HG03097 (cell line): Measurements from ENCODE around the gene DRD5.
"Not testable (repeated sequence)": the region's sequence is repeated elsewhere in the genome, so short reads cannot be mapped to it uniquely, and the experiment has no call there.

ENCODE experiments used
- ATAC-seq: cut with Tn5 transposase; IDR thresholded peaks from one replicate; pipeline ENCODE4 v1.9.1; 2021; ENCODE audit not compliant: unreplicated experiment, low FRiP score

DRD5 gene

DNA sequence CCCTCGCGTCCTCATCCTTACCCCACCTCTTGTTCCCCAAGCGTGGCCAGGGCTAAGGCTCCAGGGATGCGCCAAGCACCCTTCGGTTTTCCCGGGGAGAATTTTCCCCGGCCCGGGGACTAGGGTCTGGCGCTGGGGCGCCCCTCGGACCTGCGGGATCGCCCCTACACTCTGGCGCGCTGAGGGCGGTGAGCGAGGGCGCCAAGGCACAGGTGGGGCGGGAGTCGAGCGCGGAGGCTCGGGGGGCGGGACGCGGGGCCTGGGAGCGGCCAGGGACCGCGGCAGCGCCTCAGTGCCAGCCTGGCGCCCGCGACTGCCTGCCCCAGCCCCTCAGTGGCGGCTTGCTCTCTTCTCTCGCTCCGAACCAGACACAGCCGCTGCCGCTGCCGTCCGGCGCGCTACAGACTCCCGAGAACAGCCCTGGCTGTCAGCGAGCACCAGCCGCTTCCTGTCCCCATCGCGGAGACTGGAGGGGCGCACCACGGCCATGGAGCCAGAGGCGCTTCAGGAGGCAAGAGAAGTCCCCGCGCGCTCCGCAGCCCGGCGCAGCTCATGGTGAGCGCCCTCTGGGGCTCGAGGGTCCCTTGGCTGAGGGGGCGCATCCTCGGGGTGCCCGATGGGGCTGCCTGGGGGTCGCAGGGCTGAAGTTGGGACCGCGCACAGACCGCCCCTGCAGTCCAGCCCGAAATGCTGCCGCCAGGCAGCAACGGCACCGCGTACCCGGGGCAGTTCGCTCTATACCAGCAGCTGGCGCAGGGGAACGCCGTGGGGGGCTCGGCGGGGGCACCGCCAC lies at the start of gene DRD5:
DRD5 (plus strand) TSS at position 292 of the 793 bp plus-strand sequence; CDS start at position 688, 396 bp downstream.
- ATAC-seq, result no peak

DNA sequence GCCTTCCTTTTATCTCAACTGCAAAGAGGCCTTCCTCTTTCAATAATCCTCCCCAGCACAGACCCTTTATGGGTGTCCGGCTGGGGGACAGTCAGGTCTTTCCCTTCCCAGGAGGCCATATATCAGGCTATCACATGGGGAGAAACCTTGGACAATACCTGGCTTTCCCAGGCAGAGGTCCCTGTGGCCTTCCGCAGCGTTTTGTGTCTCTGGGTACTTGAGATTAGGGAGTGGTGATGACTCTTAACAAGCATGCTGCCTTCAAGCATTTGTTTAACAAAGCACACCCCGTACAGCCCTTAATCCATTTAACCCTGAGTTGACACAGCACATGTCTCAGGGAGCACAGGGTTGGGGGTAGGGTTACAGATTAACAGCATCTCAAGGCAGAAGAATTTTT lies 49.2 kb upstream of the DRD5 start:
- ATAC-seq, result not testable (repeated sequence)

DNA sequence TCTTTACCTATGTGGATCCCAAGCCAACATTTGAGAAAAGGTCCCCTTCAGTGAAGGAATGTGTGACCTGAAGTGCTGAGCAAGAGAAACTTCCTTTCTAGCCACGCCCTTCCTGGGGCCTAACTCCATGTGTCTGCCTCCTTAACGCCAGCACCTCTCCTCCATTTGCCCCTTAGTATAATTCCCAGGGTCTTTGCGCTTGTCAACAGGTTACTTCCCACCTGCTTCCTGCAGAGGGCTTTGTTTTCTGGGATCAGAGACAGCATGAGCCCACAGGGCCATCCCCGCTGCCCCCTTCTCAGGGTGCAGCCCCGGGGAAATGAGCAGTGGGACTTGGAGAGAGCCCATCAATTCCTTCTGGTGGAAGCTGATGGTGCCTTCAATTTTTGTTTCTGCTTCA lies 45.9 kb upstream of the DRD5 start:
- no peak for ATAC-seq

DNA sequence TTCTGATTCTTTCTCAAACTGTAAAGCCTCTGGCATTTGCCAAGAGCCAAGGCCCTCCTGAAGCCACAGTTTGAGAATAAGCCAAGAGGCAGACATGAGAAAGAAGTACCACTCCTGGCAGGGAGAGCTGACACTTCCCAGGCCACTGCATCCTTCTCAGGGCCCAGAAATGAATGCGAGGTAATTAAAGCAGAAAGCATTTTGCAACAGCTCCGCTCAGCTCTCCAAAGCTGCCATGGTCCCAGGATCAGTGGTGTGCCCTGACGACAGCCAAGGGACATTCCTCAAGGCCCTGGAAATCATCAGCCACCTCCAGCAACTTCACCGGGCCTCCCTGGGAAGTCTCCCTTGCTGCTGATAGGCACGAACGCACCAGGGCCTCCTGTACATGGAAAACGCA lies 44.2 kb upstream of the DRD5 start:
- ATAC-seq, result not testable (repeated sequence)

DNA sequence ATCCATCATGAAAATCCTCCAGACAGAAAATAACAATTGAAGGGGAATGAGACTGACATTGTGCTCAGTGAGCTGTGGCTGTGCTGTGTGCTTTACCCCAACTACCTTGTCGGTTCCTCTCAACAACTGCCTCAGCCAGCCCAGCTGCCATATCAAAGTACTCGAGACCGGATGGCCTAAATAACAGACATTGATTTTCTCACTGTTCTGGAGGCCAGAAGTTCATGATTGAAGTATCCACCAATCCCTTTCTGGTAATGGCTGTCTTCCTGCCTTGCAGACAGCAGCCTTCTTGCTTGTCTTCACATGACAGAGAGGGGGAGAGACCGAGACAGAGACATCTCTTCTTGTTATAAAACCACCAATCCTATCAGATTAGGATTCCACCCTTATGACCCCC lies 37.6 kb upstream of the DRD5 start:
- ATAC-seq, result not testable (repeated sequence)

DNA sequence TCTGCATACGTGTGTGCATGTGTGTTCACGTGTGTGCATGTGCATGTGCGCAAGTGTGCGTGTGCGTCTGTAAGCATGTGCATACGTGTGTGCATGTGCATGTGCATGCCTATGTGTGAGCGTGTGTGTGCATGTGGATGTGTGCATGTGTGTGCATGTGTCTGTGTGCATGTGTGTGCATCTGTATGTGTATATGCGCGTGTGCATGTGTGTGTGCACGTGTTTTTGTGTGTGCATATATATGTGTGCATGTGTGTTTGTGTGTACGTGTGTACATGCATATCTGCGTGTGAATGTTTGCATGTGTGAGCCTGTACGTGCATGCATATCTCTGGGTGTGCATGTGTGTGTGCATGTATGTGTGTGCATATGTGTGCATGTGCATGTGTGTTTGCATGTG lies 35.7 kb upstream of the DRD5 start:
- no peak for ATAC-seq

DNA sequence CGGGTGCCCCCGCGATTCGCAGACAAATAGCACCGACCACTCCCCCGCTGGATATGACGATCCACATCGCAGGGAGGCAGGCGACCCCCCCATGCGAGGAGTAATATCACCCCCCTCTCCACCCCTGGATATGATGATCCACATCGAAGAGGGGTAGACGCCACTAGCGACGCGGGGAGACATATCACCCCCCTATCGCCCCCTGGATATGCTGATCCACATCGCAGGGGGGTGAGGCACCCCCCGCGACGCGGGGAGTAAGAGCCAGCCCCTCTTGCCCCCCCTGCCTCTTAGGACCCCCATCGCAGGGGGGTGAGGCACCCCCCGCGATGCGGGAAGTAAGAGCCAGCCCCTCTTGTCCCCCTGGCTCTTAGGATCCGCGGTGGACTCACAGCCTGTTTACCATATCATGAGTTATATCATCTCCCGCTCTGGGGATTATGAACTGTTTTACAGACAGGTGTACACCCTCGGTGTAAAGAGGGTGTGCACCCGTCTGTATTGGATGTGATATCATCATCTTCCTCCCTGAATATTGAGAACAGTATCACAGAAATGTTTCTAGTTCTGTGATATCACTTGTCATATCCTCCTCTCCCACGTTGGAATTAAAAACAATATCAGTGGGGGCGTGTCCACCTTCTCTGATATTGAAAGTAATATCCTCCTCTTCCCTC lies 22.7 kb upstream of the DRD5 start:
- ATAC-seq, result no peak

DNA sequence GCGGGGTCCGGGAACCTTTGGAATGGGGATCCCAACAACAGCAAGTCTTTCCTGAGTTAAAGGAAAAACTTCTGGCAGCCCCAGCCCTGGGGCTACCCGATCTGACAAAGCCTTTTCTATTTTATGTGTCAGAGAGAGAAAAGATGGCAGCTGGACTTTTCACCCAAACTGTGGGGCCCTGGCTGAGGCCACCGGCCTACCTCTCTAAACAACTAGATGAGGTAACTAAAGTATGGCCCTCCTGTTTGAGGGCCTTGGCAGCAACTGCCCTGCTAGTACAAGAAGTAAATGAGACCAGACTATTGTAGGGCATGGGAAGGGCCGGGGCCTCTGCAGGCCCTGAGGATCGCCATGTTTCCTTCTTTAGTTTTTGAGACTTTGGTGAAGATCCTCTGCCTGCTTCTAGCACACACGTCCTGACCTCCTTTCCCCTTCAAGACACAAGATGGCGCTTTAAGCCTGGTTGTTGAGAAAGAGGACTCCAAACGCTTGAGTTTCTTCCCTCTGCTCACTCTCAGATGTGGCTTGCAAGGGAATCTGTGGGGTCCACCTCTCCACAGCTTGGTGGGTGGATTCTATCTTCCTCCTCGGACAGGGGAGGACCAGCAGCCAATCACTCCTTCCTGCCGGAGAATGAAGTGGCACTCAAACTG lies 18.5 kb upstream of the DRD5 start:
- no peak for ATAC-seq

DNA sequence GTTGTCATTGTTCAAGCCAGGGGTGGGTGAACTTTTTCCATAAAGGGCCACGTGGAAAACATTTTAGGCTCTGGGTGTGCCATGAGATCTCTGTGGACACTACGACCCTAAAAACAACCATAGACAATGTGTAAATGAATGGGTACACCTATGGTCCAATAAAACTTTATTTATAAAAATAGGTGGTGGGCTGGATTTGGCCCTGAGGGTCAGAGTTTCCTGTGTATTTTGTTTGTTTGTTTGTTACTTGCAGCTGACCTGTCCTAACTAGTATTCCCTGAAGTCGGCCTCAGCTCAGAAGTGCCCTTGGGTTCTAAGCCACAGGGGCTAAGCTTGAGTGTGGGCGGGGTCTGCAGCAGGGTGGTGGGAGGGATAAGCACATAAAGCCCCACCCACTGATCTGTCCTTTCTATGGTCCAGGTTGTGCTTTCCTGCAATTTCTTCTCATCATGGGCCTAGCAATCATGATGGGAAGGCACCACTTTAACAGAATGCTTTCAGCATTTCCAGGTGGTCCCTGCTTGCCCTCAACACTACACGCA lies 17.2 kb upstream of the DRD5 start:
- ATAC-seq, result no peak

DNA sequence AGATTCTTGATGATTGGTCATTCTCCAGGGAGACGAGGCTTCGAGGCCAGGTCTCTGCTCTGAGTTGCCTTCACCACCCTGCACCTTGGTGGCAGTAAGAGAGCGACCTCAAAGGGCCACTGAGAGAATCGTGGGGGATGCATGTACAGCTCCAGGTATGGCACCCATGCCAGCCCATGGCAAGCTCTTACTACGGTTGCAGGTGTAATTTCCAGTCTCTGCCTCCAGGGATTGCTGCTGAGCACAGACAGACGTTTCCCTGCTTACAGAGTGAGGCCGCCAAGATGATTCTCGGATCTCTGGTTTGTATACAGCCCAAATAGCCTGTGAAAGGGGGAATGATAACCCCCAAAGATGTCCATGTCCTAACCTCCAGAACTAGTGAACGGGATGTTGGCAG lies 16.3 kb upstream of the DRD5 start:
- no peak for ATAC-seq

DNA sequence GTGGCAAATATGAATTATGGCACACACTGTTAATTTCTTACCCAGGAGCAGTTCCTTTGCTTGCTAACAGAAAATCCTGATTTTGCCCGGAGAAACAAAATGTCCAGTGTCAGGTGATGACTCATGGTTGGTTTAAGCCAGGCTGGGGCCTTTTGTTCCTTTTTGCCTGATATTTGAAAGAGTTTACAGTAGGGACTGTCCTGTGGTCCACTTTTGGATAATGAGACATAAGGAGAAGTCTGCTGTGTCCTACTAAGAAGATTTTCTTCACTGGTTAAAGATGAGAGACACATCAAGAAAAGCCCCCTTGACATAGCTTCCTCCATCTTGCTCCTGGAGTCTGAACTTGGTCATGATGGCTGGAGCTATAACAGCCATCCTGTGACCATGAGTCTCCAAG lies 12.1 kb upstream of the DRD5 start:
- ATAC-seq, result no peak

DNA sequence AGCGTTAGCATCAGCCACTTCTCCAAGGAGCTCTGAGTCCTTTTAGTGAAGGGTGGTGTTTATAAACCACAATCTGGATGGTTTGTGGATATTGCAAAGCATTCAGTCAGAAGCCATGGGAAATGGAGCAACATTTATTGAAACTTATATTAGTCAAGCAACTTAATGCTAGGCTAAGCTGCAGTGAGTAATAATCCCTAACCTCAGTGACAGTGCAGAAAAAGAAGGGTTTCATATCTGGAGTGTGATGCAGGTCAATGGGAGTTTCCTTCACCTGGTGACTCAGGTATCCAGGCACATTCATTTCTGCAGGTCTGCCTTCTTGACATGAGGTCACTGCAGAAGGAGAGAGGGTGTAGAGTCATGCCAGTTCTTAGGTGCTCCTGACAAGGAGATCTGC lies 10.4 kb upstream of the DRD5 start:
- no peak for ATAC-seq

DNA sequence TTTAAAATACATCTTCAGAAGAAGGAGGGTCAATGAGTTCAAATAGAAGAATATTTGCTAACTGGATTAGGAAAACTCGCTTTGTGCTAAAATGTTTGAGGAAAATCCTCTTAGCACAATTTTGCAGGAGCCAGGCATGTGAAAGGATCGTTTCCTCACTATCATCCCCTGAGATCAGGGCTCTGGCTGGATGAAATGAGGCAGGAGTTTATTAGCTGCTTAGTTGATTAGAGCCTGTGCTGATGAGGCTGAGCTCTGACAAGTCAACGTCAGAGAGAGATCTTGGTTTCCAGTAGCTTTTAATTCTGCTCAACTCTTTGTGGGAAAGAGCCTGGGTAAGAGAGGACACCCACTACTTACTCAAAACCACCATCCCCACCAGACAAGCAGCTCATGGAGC lies 8.0 kb upstream of the DRD5 start:
- ATAC-seq, result no peak

DNA sequence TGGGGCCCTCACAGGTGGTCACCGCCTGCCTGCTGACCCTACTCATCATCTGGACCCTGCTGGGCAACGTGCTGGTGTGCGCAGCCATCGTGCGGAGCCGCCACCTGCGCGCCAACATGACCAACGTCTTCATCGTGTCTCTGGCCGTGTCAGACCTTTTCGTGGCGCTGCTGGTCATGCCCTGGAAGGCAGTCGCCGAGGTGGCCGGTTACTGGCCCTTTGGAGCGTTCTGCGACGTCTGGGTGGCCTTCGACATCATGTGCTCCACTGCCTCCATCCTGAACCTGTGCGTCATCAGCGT lies 652 bp downstream of the DRD5 start:
- ATAC-seq, result no peak

DNA sequence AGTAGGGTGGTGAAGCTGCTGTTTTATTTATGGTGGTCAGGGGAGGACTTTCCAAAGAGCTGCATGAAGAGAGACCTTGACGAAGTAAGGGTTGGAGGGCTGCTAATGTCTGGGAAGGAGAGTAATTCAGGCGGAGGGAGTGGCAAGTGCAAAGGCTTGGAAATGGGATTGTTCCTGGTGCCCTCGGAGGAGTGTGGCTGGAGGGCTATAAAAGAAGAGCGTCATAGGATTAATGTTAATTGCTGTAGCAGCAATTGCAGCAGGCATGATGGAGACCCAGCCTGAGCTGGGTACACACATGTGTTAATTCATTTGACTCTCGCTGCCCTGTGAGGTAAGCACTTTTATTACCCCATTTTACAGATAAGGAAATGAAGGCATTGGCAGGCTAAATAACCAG lies 4.5 kb downstream of the DRD5 start:
- ATAC-seq, result not testable (repeated sequence)

DNA sequence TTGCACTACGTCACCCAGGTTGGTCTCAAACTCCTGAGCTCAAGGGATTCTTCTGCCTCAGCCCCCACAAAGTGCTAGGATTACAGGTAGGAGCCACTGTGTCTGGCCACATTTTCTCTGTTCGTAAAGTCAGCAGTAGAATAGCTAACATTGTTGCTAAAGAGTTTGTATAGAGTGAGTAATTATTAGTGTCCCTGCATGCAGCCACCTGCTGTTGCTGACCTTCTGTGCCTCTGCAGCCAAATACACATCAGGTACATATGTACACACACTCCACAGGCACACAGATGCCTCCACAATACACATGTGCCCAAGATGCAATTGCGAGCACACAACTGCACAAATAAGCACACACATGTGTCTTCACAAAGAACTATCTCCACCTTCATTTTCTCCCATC lies 10.9 kb downstream of the DRD5 start:
- ATAC-seq, result no peak

DNA sequence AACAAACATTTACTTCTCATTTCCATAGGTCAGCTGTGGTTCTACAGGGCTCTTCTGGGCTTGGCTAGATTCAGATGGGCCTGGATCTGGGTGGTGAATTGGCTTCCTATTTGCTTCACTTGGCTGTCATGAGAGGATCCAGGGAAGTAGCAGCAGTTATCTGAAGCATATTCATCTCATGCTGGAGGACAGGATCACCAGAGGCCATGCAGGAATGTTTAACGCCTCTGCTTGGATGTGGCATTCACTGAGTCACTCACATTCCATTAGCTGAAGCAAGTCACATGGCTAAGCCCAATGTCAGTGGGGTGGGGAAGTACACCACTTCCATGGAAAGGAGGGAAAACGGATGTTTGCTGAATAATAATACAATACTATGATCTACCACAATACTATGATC lies 15.2 kb downstream of the DRD5 start:
- not testable (repeated sequence) for ATAC-seq

DNA sequence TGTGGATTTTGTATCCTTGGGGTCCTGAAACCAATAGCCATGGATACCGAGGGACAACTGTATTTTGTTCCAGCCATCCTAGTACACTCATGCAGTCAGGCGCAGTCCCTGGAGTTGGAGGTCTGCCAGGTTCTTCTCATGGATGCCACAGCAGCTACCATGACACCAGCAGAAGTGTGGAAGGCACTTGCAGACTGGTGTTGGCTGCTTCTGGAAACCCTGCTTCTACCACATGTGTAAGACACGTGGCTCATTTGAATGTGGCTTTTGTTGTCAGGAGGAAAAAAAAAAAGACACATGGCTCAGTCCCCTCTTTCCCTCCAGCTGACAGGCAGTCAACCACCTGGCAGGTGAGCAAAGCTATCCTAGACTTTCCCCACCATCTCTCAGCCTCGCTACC lies 19.4 kb downstream of the DRD5 start:
- ATAC-seq, result no peak

DNA sequence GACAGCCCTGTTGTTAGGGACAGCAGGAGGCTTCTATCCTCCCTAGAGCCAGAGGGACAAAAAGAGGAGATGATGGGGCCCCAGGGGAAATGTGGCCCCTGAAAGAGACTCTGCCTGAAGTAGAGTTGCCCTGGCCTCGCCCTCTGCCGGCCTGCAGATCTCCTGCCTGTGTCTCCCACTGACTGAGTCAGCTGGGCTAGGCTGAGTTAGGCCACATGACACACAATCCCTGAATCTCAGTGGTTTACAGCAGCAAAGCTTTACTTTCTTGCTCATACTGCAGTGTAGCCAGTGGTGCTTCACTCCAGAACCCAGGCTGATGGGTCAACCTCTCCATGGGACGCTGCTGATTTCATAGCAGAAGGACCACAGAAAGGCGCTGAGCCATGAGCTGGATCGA lies 23.5 kb downstream of the DRD5 start:
- ATAC-seq, result no peak

DNA sequence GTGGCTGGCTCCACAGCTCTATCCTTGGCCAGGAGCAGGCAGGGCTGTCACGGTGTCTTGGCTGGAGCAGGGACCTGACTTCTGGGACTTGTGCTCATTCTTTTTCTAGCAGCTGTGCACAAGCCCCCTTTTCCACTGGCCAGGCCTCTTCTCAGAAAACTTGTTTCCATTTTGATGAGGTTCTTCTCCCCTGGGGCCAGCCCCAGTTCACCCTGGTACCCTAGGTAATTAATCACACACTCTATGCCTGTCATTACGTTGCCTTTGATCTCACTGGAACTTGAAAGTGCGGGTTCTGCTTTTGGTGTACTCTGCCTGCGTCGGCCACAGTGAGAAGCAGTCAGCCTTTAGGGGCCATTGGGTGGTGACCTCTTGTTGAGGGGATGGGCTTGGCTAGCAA lies 26.6 kb downstream of the DRD5 start:
- ATAC-seq, result no peak

DNA sequence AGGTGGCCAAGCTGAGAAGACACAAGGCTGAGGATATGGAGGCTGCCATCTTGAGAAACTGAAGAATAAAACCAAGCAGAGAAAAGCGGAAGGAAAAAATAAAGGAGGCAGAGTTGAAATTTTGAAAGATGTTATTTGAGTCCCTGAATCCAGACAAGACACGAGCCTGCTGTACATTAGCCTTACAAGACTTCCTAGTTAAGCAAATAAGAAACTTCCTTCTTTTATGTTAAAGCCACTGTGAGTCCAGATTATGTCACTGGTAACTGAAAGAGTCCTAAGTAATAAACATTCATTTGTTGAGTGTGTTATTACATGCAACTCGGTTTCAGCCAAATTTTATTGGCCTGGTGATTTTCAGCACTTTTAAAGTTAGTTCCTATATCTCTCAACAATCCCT lies 30.4 kb downstream of the DRD5 start:
- ATAC-seq, result no peak
